Measurements from ENCODE around the gene ATP8A2. TPM values are rescaled to one million over a fixed set of nuclear protein-coding genes. Genes with fewer than 3 reads are reported as not detected.

ATP8A2 gene
- total RNA-seq, 1 donor from 2014 or later, result 0.86 TPM

- peak; percentile 18 for DNase-seq (ENCODE audit: low read depth)
Observed at GRCh38 chr13:25616674-25617073, 244.9 kb downstream of the ATP8A2 start.

GRCh38 chr13:25619897-25620296 lies 248.1 kb downstream of the ATP8A2 start:
- no peak for DNase-seq (ENCODE audit: low read depth)

- no peak for DNase-seq (ENCODE audit: low read depth)
Observed at GRCh38 chr13:25625414-25625813, 253.6 kb downstream of the ATP8A2 start.

GRCh38 chr13:25630329-25630900 lies 258.6 kb downstream of the ATP8A2 start:
- no peak for DNase-seq (ENCODE audit: low read depth)

GRCh38 chr13:25632166-25632888 lies 260.6 kb downstream of the ATP8A2 start:
- no peak for DNase-seq (ENCODE audit: low read depth)

GRCh38 chr13:25633093-25633492 lies 261.3 kb downstream of the ATP8A2 start:
- DNase-seq (ENCODE audit: low read depth), result no peak

GRCh38 chr13:25645681-25646080 lies 273.9 kb downstream of the ATP8A2 start:
- no peak for DNase-seq (ENCODE audit: low read depth)

GRCh38 chr13:25649001-25649633 lies 277.3 kb downstream of the ATP8A2 start:
- DNase-seq (ENCODE audit: low read depth), result peak; percentile 80

GRCh38 chr13:25652764-25653163 lies 281.0 kb downstream of the ATP8A2 start:
- DNase-seq (ENCODE audit: low read depth), result no peak

GRCh38 chr13:25654322-25654721 lies 282.5 kb downstream of the ATP8A2 start:
- peak; percentile 91 for DNase-seq (ENCODE audit: low read depth)

GRCh38 chr13:25657157-25657556 lies 285.4 kb downstream of the ATP8A2 start:
- no peak for DNase-seq (ENCODE audit: low read depth)

GRCh38 chr13:25659091-25659795 lies 287.5 kb downstream of the ATP8A2 start:
- DNase-seq (ENCODE audit: low read depth), result peak; percentile 31

GRCh38 chr13:25660996-25661395 lies 289.2 kb downstream of the ATP8A2 start:
- no peak for DNase-seq (ENCODE audit: low read depth)

GRCh38 chr13:25662516-25662915 lies 290.7 kb downstream of the ATP8A2 start:
- DNase-seq (ENCODE audit: low read depth), result no peak

- no peak for DNase-seq (ENCODE audit: low read depth)
Observed at GRCh38 chr13:25668345-25668744, 296.6 kb downstream of the ATP8A2 start.

- no peak for DNase-seq (ENCODE audit: low read depth)
Observed at GRCh38 chr13:25673711-25674110, 301.9 kb downstream of the ATP8A2 start.

- DNase-seq (ENCODE audit: low read depth), result no peak
Observed at GRCh38 chr13:25674371-25674770, 302.6 kb downstream of the ATP8A2 start.

- DNase-seq (ENCODE audit: low read depth), result no peak
Observed at GRCh38 chr13:25675060-25675459, 303.3 kb downstream of the ATP8A2 start.

GRCh38 chr13:25677956-25678355 lies 306.2 kb downstream of the ATP8A2 start:
- peak; percentile 43 for DNase-seq (ENCODE audit: low read depth)

- DNase-seq (ENCODE audit: low read depth), result peak; percentile 31
Observed at GRCh38 chr13:25678398-25678797, 306.6 kb downstream of the ATP8A2 start.

GRCh38 chr13:25679159-25679558 lies 307.4 kb downstream of the ATP8A2 start:
- DNase-seq (ENCODE audit: low read depth), result peak; percentile 21

GRCh38 chr13:25679936-25680335 lies 308.2 kb downstream of the ATP8A2 start:
- no peak for DNase-seq (ENCODE audit: low read depth)
